ENCODE data around the gene FBXL5. TPM values are rescaled to one million over a fixed set of nuclear protein-coding genes. Genes with fewer than 3 reads are reported as not detected.

The FBXL5 gene
- total and polyA plus RNA-seq, 2 of the 13 experiments (the other 11 are each of a cell fraction or from before 2014, with no cell fraction given) = 17.4 to 45.3 TPM

GRCh38 chr4:15681372-15682241 is 26.4 kb upstream of the FBXL5 start, which contains the start of gene FAM200B (continued):
- TF ChIP-seq SMAD1 (CRISPR knock-in tag; IDR thresholded peaks at IDR 0.05; ENCODE audit: borderline replicate concordance, low read depth) = no peak; the same call in 1 of the 2 replicates
- TF ChIP-seq PHF20 (CRISPR knock-in tag; IDR thresholded peaks at IDR 0.05) = peak; percentile 78
- no peak for TF ChIP-seq RFX5 (IDR thresholded peaks at IDR 0.05; ENCODE audit: low read depth, low read length)
- peak; percentile 51 for TF ChIP-seq RAD21 (CRISPR knock-in tag; IDR thresholded peaks at IDR 0.05)
- TF ChIP-seq BCL3 (CRISPR knock-in tag; IDR thresholded peaks at IDR 0.05) = peak; percentile 90
- no peak for TF ChIP-seq HINFP (CRISPR knock-in tag; IDR thresholded peaks at IDR 0.05; ENCODE audit: low read depth)
- TF ChIP-seq CERS6 (CRISPR knock-in tag; IDR thresholded peaks at IDR 0.05) = no peak
- TF ChIP-seq PLRG1 (conservative IDR thresholded peaks at IDR 0.05) = no peak
- no peak for TF ChIP-seq RFX1 (IDR thresholded peaks at IDR 0.05)
- peak; percentile 54; the same call in 1 of the 2 replicates for TF ChIP-seq ARHGAP35 (CRISPR knock-in tag; IDR thresholded peaks at IDR 0.05; ENCODE audit: borderline replicate concordance)
- no peak; the same call in 1 of the 2 replicates for TF ChIP-seq ZNF414 (CRISPR knock-in tag; IDR thresholded peaks at IDR 0.05)
- peak; percentile 83 for TF ChIP-seq MYC (CRISPR knock-in tag; IDR thresholded peaks at IDR 0.05; ENCODE audit: borderline replicate concordance)
- no peak for TF ChIP-seq ZBTB46 (CRISPR knock-in tag; IDR thresholded peaks at IDR 0.05; ENCODE audit: borderline replicate concordance)
- peak; percentile 61; the same call in 1 of the 2 replicates for TF ChIP-seq ZMAT3 (CRISPR knock-in tag; conservative IDR thresholded peaks at IDR 0.05)
- no peak for TF ChIP-seq FOSL1 (CRISPR knock-in tag; IDR thresholded peaks at IDR 0.05; ENCODE audit: borderline replicate concordance)
- peak in 1 of 2 experiments; percentile 69; a peak in 2 of 4 replicates for TF ChIP-seq REST (IDR thresholded peaks at IDR 0.05; ENCODE audit: borderline replicate concordance in 1 of 2, low read depth in 1 of 2, low read length in 2 of 2)
- 0 out of 2 replicates have a peak, but pooled peaks have one; percentile 31 for TF ChIP-seq KLF11 (CRISPR knock-in tag; IDR thresholded peaks at IDR 0.05)
- peak; percentile 88 for TF ChIP-seq ZSCAN21 (CRISPR knock-in tag; IDR thresholded peaks at IDR 0.05; ENCODE audit: borderline replicate concordance)
